ENCODE measurements around the gene THSD4.
"Not testable (repeated sequence)": the region's sequence is repeated elsewhere in the genome, so short reads cannot be mapped to it uniquely, and the experiment has no call there.

The THSD4 gene

DNA sequence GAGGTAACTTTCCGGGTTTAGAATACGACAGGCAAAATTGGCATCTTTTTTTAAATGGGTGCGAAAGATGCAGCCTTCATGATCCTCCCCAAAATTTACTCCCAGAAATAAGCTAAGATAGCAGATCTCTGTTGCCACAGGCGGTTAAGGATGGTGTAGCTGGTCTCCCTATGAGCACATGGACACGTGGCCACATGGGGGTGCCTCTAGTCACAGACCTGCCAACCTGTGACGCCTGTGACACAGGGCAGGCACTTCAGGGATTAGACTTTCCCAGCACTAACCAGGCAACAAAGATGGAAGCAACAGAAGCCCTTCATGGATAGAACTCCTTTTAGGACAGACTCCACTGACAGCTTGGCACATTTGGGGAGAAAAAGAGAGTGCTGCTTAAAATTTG is 320.3 kb downstream of the THSD4 start:
- no peak overlapping the region for H3K4me3 ChIP-seq (ENCODE audit: low read depth, low read length)
- TF ChIP-seq, protein P1, sequence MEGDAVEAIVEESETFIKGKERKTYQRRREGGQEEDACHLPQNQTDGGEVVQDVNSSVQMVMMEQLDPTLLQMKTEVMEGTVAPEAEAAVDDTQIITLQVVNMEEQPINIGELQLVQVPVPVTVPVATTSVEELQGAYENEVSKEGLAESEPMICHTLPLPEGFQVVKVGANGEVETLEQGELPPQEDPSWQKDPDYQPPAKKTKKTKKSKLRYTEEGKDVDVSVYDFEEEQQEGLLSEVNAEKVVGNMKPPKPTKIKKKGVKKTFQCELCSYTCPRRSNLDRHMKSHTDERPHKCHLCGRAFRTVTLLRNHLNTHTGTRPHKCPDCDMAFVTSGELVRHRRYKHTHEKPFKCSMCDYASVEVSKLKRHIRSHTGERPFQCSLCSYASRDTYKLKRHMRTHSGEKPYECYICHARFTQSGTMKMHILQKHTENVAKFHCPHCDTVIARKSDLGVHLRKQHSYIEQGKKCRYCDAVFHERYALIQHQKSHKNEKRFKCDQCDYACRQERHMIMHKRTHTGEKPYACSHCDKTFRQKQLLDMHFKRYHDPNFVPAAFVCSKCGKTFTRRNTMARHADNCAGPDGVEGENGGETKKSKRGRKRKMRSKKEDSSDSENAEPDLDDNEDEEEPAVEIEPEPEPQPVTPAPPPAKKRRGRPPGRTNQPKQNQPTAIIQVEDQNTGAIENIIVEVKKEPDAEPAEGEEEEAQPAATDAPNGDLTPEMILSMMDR (IDR thresholded peaks at IDR 0.05; ENCODE audit: control insufficient read depth, extremely low read depth, insufficient read depth), result no peak
- no peak for DNase-seq (ENCODE audit: low read depth)

DNA sequence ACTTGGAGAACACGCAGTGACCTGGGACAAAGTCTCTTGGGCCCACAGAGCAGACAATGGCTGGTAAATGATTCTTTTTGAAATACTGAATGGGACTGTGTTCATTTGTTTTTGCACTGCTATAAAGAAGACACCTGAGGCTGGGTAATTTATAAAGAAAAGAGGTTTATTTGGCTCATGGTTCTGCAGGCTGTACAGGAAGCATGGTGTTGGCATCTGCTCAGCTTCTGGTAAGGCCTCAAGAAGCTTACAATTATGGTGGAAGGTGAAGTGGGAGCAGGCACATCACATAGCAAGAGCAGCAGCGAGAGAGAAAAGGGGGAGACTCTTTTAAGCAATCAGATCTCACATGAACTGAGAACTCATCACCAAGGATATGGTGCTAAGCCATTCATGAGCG is 321.6 kb downstream of the THSD4 start:
- DNase-seq (ENCODE audit: low read depth), result no peak
- TF ChIP-seq, protein P1 (IDR thresholded peaks at IDR 0.05; ENCODE audit: control insufficient read depth, extremely low read depth, insufficient read depth), result no peak
- H3K4me3 ChIP-seq (ENCODE audit: low read depth, low read length), result no peak overlapping the region

DNA sequence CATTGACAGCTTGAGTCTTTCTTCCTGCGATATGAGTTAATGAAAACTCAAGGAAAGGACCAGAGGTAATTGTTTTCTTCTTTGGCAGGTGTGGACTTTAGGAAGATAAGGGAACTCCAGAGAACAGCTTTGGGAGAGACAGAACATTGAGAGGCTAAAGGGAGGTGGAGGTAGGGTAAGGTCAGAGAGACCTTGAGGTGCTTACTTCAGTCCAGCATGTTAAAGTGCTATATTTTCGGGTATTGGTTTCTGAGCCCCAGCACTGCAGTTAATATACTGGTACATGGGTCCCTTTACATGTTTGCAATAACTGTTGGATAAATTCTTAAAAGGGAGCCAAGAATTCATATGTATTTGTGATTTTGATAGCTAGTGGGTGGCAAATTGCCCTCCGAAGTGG is 322.1 kb downstream of the THSD4 start:
- TF ChIP-seq, protein P1 (IDR thresholded peaks at IDR 0.05; ENCODE audit: control insufficient read depth, extremely low read depth, insufficient read depth), result no peak
- H3K4me3 ChIP-seq (ENCODE audit: low read depth, low read length), result no peak overlapping the region
- DNase-seq (ENCODE audit: low read depth), result no peak

DNA sequence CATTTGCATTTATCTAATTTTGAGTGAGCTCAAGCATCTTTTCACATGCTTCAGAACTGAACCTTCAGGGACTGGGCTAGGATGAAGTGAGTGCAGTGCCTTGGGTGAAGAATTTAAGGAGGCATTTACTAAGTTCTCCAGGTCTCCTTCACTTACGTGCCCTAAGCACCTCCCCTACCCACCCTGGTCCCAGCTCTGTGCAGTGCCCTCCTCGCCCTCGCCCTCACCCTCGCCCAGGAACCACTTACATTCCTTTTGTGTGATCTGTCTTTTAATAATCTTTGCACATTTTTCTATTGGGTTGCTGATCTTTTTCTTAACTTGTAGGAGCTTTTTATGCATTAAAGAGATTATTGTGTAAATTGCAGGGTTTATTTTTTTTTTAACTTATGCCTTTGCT is 322.6 kb downstream of the THSD4 start:
- DNase-seq (ENCODE audit: low read depth), result no peak
- TF ChIP-seq, protein P1 (IDR thresholded peaks at IDR 0.05; ENCODE audit: control insufficient read depth, extremely low read depth, insufficient read depth), result no peak

DNA sequence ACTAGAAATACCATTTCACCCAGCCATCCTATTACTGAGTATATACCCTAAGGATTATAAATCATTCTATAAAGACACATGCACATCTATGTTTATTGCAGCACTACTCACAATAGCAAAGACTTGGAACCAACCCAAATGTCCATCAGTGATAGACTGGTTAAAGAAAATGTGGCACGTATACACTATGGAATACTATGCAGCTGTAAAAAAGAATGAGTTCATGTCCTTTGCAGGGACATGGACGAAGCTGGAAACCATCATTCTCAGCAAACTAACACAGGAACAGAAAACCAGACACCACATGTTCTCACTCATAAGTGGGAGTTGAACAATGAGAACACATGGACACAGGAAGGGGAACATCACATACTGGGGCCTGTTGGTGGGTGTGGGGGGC is 324.2 kb downstream of the THSD4 start:
- DNase-seq (ENCODE audit: low read depth), result not testable (repeated sequence)

More for the DNA sequence above, 322.6 kb downstream of the THSD4 start:
- H3K4me3 ChIP-seq (ENCODE audit: low read depth, low read length), result no peak overlapping the region

DNA sequence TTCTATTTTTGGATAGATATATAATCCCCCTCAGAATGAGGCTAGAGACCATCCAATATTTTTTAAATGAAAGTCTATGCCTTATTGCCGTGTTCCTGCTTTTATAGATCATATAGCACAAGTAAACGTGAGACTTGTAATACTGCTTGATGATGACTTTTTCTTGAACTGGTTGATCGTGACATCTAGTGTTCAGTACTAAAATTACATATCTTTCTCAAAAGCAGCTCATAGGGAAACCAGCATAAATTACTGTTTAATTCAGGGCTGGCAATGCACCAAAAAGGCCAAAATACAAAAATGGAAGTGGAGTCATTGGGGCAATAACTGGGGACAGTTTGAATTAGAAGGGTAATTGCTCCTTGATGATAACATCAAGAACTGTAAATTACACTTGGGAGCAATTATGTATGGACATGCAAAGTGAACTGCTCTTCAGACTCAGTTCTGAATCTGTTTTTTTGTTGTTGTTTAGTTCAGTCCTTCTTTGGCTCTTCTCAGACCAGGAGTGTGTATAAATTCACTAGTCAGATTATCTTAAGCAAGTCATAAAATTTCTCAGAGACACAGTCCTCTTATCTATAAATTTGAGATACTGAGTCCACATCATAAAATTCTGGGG is 325.3 kb downstream of the THSD4 start:
- no peak overlapping the region for H3K4me3 ChIP-seq (ENCODE audit: low read depth, low read length)
- DNase-seq (ENCODE audit: low read depth), result peak; percentile 56

More for the DNA sequence above, 324.2 kb downstream of the THSD4 start:
- H3K4me3 ChIP-seq (ENCODE audit: low read depth, low read length), result not testable (repeated sequence)

DNA sequence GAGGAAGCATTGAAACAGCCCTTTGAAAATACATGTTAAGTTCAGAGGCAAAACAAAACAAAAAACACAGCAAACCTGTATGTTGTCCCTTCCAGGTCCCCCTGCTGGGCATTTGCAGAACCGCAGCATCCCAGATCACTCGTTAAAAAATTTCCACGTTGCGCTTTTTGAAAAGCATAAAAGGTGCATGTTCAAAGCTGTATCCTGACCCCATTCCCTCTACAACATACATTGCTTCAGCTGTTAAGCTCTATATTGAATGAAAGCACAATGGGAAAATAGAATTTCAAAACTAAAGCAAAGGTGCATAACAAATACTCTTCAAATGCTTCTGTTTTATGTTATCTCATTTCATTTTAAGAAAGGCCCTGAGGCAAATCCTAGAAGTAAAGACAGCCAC is 328.3 kb downstream of the THSD4 start:
- H3K4me3 ChIP-seq (ENCODE audit: low read depth, low read length), result no peak overlapping the region
- DNase-seq (ENCODE audit: low read depth), result no peak
- TF ChIP-seq, protein P1 (IDR thresholded peaks at IDR 0.05; ENCODE audit: control insufficient read depth, extremely low read depth, insufficient read depth), result peak; percentile 74

More for the DNA sequence above, 325.3 kb downstream of the THSD4 start:
- TF ChIP-seq, protein P1 (IDR thresholded peaks at IDR 0.05; ENCODE audit: control insufficient read depth, extremely low read depth, insufficient read depth), result peak; percentile 52
